Nephron progenitor cell (in vitro differentiated cells): ENCODE measurements around the gene ADPRHL1.
A peak's percentile ranks its signal among the peaks of the same experiment; 100 is the strongest.

Experiments
- DNase-seq: peaks from one replicate; pipeline ENCODE4 v3.0.0; 2021
- H3K27ac Mint-ChIP-seq: 2 replicates; pipeline ENCODE4 v1.8.0; 2021; ENCODE audit warnings: mild to moderate bottlenecking, moderate library complexity, mixed read lengths
- H3K27me3 Mint-ChIP-seq: 2 replicates; pipeline ENCODE4 v1.8.0; 2021; ENCODE audit warnings: mild to moderate bottlenecking, low read depth, mixed read lengths; ENCODE audit not compliant: poor library complexity
- H3K36me3 Mint-ChIP-seq: 2 replicates; pipeline ENCODE4 v1.8.0; 2021; ENCODE audit warnings: low read depth, mixed read lengths
- H3K4me1 Mint-ChIP-seq: 2 replicates; pipeline ENCODE4 v1.8.0; 2021; ENCODE audit warnings: mixed read lengths
- H3K4me3 Mint-ChIP-seq: 2 replicates; pipeline ENCODE4 v1.8.0; 2021; ENCODE audit warnings: mild to moderate bottlenecking, moderate library complexity, mixed read lengths
- H3K9me3 Mint-ChIP-seq: 2 replicates; pipeline ENCODE4 v1.8.0; 2021; ENCODE audit warnings: mild to moderate bottlenecking, moderate library complexity, mixed read lengths
- TF ChIP-seq, protein P1 (sequence below): fragments of 200-600 bp; sonication (generic); IDR thresholded peaks from 2 replicates; pipeline ENCODE4 v1.5.0; 2021; ENCODE audit warnings: antibody characterized with exemption

The ADPRHL1 gene

DNA sequence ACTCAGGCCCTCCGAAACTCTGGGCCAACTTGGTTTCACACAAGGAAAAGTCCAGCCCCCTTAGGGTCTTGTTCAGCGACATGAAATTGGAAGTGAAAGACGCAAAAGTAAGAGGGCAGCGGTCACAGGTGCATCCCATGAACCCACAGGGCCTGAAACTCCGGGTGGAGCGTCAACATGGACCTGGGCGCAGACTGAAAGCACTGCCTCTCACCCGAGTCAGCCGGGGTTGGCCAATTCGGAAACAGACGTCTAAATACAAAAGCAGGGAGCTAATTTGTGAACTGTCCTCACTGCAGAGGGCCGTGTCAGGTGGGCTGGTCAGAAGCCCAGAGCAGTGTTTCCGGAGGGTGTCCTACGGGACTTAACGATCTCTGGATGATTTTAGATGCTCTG, 26.7 kb downstream of the ADPRHL1 start:
- Mint-ChIP-seq H3K27ac (no peak overlapping the region), H3K27me3 (no peaks in the 10 kb centered on the region), H3K4me3 (no peak overlapping the region), H3K36me3 (peaks cover 4% of the 10 kb centered on the region), H3K4me1 (peaks cover 34% of the 10 kb centered on the region), H3K9me3 (no peaks in the 10 kb centered on the region)
- TF ChIP-seq, protein P1, sequence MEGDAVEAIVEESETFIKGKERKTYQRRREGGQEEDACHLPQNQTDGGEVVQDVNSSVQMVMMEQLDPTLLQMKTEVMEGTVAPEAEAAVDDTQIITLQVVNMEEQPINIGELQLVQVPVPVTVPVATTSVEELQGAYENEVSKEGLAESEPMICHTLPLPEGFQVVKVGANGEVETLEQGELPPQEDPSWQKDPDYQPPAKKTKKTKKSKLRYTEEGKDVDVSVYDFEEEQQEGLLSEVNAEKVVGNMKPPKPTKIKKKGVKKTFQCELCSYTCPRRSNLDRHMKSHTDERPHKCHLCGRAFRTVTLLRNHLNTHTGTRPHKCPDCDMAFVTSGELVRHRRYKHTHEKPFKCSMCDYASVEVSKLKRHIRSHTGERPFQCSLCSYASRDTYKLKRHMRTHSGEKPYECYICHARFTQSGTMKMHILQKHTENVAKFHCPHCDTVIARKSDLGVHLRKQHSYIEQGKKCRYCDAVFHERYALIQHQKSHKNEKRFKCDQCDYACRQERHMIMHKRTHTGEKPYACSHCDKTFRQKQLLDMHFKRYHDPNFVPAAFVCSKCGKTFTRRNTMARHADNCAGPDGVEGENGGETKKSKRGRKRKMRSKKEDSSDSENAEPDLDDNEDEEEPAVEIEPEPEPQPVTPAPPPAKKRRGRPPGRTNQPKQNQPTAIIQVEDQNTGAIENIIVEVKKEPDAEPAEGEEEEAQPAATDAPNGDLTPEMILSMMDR = no peak
- no peak for DNase-seq

DNA sequence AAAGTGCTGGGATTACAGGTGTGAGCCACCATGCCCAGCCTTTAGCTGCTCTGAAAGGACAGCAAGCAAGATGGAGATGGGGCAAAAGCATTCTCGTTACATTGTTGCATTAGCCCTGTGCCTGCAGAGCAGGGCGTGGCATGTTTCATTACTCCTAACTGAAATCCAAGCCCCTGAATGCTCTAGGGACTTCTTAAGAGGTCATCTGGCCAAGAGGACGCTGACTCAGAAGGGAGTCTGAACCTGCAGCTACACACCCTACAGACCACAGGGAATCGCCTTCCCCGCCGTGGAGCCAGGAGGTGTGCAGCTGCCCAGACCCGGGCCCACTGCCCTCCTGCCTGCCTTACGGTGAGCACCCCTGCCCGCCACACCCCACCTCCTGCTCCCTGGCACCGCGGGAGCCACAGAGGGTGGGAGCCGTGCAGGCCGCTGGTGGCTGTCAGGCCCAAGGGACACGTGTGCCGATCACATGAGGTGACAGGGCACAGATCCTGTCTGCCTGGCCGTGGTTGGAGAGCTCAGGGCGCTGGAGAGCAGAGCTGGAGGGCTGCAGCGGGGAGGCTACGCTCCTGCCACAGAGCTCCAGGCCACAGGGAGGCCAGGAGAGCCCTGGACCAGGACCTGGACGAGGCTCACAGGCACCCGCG, 27.2 kb downstream of the ADPRHL1 start:
- H3K9me3 Mint-ChIP-seq = no peaks in the 10 kb centered on the region
- DNase-seq = no peak

DNA sequence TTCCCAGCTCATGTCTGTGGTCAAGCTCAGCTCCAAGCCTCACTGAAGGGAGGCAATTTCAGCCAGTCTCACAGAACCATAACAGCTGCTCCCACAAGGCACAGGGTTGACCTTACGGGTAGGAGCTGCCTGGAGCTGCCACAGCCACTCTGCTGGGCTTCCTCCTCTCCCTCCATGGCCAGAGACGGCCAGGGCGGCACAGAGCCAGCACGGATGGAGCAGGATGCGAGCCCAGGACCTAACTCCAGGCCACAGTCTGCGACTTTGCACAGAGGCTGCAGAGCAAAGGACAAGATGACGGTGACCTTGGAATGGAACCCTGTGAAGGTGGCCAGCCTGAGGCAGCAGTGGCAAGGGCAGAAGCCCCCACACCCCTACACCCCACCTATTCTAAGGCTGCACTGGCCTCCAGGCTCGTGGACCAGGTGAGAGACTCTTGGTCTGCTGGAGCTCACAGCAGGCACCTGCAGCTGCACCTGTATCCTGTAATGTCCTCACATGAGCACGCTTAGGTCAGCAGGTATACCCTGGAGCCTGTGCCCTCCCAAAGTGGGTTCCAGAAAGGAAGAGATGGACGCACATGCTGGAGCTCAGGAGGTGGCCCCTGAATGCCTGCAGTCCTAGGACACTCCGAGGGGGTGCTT, 29.6 kb downstream of the ADPRHL1 start:
- TF ChIP-seq, protein P1 = no peak
- DNase-seq = no peak
- Mint-ChIP-seq H3K4me1 (peaks cover 36% of the 10 kb centered on the region), H3K4me3 (no peak overlapping the region), H3K9me3 (no peaks in the 10 kb centered on the region), H3K27ac (peak overlapping the region; percentile 68), H3K36me3 (peaks cover 13% of the 10 kb centered on the region), H3K27me3 (peaks cover 9% of the 10 kb centered on the region)

More for the DNA sequence above, 27.2 kb downstream of the ADPRHL1 start:
- Mint-ChIP-seq H3K4me3 (no peak overlapping the region), H3K4me1 (peaks cover 36% of the 10 kb centered on the region), H3K27me3 (no peaks in the 10 kb centered on the region), H3K27ac (no peak overlapping the region), H3K36me3 (peaks cover 4% of the 10 kb centered on the region)
- TF ChIP-seq, protein P1 = no peak

DNA sequence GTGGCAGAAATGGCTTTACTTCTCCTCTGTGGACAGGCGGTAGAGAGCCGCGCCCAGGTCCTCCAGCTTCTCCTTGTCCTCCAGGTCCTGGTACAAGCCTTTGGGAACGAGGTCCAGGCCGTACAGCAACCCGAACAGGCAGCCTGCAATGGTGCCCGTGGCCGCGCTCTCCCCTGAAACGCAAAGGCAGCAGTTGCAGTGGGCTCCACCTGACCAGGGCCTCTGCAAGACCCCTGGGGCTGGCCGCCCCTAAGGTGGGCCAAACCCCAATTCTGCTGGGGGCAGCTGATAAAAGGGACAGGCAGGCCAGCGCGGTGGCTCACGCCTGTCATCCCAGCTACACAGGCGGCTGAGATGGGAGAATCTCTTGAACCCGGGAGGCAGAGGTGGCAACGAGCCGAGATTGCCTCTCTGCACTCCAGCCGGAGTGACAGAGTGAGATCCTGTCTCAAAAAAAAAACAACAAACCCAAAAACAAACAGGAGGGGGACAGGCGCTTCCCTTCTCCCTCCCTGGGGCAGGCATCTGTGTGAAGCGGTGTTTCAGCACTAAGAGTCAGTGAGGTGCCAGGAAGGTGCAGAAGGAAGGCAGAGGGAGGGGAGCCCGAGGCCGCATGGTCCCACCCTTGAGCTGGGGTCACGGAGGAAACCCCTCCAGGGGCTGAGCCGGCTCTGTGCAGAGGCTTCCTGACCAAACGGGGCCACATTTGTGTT, 30.3 kb downstream of the ADPRHL1 start:
- Mint-ChIP-seq H3K27ac (peak overlapping the region; percentile 97), H3K36me3 (peaks cover 13% of the 10 kb centered on the region), H3K4me3 (no peak overlapping the region), H3K4me1 (peaks cover 32% of the 10 kb centered on the region), H3K27me3 (peaks cover 16% of the 10 kb centered on the region), H3K9me3 (no peaks in the 10 kb centered on the region)
- TF ChIP-seq, protein P1 = no peak
- DNase-seq = no peak

DNA sequence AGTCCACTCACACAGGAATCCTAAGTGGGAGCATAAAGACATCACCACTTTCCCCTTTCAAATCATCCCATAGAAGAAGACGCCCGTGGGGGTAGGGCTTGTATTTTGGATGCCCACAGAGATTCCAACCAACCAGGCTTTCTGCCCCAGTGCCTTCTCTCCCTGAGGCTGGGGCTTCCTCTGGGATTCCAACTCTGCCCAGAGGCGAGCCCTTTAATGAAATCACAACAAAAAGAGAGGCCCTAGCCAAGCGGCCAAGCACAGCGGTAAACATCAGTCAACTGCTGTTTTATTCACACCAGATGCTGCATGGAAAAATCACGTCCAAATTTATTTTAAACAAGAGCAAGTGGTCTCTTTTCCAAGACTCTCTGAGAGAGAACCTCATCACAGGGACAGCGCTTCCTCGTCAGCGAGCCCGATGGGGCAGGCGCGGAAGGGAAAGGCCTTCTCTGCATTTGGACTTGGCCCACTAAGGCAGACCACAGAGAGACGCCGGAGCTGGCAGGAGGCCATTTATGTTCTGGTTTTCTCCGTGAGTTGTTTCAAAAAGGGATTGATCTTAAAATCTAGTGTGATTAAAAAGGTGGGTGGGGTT, 31.5 kb downstream of the ADPRHL1 start:
- H3K4me3 Mint-ChIP-seq = no peak overlapping the region
- peaks cover 29% of the 10 kb centered on the region for H3K4me1 Mint-ChIP-seq
- peaks cover 13% of the 10 kb centered on the region for H3K36me3 Mint-ChIP-seq
- peaks cover 19% of the 10 kb centered on the region for H3K27me3 Mint-ChIP-seq
- no peaks in the 10 kb centered on the region for H3K9me3 Mint-ChIP-seq
- DNase-seq = no peak
- TF ChIP-seq, protein P1 = no peak
- peak overlapping the region; percentile 72 for H3K27ac Mint-ChIP-seq
